CD4-positive, alpha-beta T cell treated with Interleukin-4 for 4 hours (primary cell): Measurements from ENCODE around the gene ZNF438.
"Not testable (repeated sequence)": the region's sequence is repeated elsewhere in the genome, so short reads cannot be mapped to it uniquely, and the experiment has no call there.

Experiments
- DNase-seq: peaks from one replicate; pipeline ENCODE4 v3.0.0-alpha.2; 2020

ZNF438 gene

DNA sequence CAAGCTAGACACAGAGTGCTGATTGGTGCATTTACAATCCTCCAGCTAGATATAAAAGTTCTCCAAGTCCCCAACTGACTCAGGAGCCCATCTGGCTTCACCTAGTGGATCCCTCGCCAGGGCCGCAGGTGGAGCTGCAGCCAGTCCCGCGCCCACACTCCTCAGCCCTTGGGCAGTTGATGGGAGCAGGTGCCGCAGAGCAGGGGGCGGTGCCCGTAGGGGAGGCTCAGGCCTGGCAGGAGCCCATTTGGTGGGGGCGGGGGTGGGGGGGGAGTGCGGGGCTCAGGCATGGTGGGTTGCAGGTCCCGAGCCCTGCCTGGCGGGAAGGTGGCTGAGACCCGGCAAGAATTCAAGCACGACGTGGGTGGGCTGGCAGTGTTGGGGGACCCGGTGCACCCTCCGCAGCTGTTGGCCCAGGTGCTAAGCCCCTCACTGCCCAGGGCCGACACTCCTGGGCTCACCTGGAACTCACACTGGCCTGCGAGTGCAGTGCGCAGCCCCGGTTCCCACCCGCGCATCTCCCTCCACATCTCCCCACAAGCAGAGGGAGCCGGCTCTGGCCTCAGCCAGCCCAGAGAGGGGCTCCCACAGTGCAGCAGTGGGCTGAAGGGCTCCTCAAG is 101.7 kb downstream of the ZNF438 start:
- no peak for DNase-seq

DNA sequence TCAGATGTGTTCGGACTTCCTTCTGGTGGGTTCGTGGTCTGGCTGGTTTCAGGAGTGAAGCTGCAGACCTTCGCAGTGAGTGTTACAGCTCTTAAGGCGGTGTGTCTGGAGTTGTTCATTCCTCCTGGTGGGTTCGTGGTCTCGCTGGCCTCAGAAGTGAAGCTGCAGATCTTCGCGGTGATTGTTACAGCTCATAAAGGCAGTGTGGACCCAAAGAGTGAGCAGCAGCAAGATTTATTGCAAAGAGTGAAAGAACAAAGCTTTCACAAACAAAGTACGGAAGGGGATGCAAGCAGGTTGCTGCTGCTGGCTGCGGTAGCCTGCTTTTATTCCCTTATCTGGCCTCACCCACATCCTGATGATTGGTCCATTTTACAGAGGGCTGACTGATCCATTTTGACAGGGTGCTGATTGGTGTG is 102.3 kb downstream of the ZNF438 start:
- DNase-seq, result not testable (repeated sequence)

DNA sequence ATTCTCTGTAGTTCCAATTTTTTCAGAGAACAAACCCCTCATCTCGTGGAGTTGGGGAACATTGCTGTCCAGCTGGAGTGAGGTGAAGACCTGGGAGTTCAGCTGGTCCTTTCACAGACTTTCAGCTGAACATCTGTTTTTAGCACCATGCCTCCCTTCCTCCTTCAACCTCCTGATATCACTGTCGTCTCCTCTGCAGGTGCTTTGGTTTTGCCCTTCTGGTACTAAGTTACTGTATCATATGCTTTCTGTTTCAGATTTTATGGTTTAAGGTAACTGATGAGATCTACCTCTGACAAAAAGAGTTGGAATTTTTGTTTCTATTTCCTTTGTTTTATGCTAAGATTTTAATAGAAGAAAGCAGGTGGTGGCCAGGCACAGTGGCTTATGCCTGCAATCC is 102.9 kb downstream of the ZNF438 start:
- no peak for DNase-seq

DNA sequence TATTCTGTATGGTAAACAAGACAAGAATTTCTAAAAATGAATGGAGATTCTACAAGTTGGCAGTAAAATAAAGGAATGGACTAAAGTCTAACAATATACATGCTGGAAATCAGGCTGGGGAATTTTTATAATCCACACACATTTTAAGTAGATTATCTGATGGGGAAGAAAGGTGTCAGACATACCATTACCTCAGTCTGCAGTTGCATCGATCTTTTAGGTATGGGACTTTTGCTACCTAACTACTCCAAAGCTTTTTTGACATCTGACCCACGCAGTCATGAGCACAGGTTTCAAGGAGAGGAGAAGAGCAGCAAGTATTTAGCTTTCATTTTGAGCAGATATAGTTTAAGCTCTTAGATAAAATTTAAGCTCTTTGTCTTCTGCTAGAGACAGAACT is 113.0 kb downstream of the ZNF438 start:
- DNase-seq, result no peak

DNA sequence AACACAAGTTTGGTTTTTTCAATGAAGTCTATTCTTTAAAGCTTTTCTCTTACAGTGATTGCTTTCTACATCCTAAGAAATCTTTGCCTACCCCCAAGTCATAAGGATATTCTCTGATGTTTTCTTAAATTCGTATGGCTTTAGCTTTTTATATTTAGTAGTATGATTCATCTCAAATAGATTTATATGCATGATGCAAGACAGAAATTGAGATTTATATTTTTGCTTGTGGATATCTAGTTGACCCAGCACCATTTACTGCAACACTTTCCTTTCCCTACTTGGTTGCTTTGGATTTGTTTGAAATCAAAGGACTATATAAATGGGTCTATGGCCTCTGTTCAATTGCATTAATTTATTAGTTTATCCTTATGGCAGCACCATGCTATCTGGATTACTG is 113.9 kb downstream of the ZNF438 start:
- DNase-seq, result no peak

DNA sequence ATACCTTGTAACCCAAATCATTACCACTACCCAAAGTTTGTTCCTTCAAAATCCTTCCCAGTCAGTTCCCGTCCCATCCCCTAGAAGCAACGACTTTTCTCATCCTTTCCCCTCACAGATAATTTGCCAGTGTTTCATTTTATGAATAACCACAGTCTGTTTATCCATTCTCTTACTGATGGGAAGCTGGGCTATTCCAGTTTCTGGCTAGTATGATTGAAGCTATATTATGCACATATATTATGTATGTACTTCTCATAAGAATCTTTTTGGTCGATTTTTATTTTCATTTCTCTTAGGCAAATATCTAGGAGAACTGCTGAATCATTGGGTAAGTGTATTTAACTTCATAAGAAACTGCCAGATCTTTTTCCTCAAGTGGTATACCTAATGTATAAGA is 114.6 kb downstream of the ZNF438 start:
- no peak for DNase-seq

DNA sequence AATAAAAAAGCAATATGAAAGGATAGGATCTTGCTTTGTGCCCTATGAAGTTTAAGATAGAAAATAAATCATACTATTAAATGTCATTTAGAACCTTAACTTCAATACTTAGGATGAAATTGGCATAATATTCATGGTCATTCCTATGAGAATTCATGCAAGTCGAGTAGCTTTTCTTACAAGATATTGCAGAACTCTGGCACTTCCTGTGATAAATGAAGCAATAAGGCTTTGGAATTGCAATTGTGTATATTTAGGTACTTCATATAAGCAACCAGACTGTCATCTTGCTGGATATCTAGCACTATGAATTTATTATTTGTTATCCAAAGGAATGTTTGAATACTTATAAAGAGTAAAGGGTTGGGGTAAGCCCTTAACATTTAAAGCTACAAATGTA is 116.5 kb downstream of the ZNF438 start:
- no peak for DNase-seq

DNA sequence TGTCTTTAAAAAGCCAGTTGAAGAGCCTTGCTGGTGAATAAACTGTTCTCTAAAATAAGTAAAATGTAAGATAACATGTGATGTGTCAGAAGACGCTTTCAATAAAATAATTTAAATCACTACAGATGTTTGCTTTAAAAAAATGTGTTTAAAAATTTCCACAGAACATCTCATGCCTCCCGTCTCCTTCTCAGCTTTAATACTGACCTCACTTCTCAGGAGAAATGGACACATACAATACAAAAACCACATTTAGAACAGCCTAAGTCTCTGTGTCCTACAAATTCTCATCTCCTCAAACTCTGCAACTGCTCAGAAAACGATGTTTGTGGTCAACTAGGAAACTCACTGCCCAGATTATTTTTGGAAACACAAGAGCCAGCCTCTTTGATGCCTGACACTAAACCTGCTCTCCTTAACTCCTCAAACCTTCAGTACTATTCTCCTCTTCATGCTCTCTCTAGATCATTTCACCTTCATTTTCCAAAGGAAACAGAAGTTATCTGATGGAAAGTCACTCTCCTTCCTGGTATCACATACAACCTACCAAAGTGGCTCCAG is 120.3 kb downstream of the ZNF438 start:
- no peak for DNase-seq

DNA sequence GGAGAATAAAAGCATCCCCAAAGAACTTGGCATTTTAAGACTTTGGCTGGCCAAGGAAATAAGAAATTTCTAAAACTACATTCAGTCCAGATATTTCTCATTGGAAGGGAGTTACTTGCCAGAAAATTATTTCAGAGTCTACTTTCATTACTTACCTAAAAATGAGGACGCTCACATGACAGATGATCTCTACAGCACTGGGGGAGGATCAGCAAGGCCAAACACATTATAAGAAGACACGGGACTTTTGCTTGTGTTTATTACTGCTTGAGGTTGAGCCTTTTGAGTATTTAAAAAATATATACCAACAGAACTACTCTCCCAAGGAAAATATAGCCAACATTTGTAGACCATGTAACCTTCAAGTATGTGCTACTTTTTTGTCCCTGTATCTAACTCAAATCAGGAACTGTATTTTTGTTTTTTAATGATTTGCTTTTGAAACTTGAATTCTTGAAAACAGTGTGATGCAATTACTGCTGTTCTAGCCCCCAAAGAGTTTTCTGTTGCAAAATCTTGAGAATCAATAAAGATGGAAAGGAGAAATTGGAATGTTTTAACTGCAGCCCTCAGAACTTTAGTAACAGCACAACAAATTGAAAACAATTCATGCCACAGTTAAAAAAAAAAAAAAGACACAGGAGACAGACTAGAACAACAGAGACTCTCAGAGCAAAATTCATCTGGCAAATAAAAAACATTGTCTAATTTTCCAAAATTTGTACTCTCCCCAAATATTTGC is 128.1 kb downstream of the ZNF438 start:
- DNase-seq, result no peak

DNA sequence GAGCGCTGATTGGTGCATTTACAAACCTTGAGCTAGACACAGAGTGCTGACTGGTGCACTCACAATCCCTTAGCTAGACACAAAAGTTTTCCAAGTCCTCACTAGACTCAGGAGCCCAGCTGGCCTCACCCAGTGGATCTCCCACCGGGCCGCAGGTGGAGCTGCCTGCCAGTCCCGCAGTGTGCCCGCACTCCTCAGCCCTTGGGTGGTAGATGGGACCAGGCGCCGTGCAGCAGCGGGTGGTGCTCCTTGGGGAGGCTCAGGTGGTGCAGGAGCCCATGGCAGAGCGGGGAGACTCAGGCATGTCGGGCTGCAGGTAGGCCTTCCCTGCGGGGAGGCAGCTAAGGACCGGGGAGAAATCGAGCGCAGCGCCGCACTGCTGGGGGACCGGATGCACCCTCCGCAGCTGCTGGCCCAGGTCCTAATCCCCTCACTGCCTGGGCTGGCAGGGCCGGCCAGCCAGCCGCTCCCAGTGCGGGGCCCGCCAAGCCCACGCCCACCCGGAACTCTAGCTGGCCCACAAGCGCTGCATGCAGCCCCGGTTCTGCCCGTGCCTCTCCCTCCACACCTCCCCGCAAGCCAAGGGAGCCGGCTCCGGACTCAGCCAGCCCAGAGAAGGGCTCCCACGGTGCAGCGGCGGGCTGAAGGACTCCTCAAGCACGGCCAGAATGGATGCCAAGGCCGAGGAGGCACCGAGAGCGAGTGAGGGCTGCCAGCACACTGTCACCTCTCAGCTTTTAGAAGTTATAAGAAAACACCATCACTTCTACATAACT is 128.9 kb downstream of the ZNF438 start:
- DNase-seq, result no peak

DNA sequence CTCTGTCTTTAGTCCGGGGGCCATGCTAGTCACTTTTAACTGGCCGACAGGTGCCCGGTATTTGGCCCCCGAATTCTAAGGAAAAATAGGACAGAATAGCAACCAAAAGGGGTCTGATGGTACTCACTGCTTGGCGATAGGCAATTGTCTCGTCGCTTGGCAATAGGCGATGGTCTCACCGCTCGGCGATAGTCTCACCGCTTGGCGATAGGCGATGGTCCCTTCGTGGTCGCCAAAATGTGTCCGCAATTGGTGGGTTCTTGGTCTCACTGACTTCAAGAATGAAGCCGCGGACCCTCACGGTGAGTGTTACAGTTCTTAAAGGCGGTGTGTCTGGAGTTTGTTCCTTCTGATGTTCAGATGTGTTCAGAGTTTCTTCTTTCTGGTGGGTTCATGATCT is 130.2 kb downstream of the ZNF438 start:
- DNase-seq, result not testable (repeated sequence)

DNA sequence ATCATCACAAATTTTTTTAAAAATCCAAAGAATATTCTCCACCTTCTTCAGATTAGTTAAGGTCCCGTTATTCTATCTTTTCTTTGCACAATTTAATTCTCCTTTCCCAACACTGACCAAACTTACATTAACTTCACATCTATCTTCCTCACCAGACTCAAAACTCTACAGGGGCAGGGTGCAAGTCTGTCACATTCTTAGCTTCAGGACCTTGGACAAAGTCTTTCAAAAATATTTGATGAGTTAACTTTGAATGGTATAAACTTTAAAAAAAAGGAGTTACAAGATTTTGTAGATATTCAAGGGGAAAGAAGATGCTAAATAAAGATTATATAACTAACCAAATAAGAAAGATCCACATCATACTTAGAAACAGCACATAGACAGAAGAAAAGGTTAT is 132.7 kb downstream of the ZNF438 start:
- DNase-seq, result no peak

DNA sequence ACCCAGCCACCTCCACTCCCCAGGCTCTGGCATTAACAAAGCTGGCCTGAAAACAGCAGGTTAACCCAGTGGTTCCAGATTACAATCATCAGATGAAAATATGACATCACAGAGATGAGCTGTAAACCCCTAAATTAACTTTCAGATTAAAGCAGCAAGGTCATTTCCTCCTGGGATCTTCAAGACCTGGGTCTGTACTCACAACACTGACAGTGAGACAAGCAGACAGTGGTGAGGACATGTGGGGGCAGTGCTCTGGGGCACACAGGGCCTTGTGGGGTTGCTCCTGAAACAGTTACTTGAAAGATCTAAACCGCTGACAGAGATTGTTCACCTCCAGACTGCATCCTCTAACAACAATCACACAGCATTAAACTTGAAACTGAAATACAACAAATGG is 134.1 kb downstream of the ZNF438 start:
- no peak for DNase-seq

DNA sequence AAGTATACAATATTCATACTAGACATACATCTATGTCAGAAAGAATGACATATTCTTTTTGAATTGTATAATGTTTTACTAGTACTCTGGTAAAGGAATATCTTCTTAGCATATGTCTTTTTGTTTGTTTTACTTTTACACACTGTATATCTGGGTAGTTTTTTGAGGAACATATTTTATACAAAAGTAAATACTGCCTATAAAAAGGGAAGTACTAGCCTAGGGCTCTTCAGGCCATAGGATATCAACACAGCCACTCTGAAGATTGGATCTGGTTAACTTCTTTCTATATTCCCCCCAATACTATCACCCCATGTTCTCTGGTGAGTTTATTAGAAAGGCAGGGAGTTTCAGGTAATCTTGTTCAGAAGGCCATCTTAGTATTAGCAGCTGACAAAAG is 134.6 kb downstream of the ZNF438 start:
- DNase-seq, result no peak

DNA sequence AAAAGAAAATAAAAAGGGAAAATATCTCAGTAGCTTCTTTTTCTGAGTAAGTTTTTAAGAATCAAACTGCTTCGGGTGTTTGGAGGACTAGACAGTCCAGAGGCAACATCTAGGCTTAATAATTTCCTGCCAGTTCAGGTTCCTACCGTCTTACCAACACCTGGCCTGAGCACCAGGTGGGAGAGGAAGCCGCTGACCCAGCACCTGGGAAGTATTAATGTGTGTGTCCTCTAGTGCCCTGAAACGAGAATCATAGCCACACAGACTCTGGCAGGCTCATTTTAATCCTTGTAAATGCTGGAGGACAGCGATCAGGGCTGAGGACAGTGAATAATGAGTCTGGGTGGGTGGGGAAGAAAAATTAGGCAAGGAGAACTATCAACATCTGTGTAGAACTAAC is 137.4 kb downstream of the ZNF438 start:
- no peak for DNase-seq

DNA sequence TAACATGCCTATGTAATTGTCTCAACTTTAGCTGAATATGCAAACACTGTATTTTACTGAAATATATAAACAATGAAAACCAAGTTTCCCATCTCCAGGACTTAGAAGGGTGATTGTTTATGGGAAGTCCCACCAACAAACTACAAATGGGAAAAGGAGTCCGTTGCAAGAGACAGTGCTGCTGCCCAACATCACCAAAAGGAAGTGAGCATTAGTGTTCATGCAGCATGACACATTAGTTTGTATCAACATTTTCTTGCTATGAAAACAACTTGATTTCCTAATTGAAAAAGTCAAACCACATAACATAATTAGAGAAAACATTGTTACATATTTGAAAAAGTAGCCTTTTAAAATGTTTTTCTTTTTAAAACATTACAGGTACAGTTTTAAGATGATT is 138.5 kb downstream of the ZNF438 start:
- no peak for DNase-seq

DNA sequence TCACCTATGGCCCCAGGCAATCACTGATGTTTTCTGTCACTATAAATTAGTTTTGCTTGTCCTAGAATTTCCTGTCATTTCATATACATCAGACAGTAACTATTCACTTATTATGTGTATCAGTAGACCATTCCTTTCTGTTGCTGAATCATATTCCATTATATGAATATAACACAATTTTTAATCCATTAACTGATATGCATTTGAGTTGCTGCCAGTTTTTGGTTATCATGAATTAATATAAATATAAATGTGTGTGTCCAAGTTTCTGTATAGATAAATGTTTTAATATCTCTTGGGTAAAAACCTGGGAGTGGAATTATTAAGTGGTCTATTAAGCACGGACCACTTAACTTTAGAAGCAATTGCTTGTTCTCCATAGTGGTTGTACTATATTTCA is 143.8 kb downstream of the ZNF438 start:
- DNase-seq, result no peak

DNA sequence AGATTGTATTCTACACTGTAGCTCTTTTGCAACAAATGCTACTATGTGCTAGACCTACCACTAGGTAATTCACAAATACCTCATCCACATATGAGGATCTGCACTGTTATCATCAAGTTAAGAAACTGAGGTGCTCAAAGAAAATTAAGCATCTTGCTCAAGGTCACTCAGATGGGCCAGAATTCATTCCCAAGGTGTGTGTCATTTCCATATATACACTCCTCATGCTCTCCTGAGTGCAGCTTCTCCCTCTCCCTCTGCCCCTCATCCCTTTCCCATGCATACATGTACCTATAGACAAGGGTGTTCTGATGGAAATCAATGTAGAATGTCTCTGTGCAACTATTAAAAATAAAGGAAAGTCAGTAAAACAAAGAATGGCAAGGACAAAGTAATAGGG is 146.2 kb downstream of the ZNF438 start:
- DNase-seq, result no peak

DNA sequence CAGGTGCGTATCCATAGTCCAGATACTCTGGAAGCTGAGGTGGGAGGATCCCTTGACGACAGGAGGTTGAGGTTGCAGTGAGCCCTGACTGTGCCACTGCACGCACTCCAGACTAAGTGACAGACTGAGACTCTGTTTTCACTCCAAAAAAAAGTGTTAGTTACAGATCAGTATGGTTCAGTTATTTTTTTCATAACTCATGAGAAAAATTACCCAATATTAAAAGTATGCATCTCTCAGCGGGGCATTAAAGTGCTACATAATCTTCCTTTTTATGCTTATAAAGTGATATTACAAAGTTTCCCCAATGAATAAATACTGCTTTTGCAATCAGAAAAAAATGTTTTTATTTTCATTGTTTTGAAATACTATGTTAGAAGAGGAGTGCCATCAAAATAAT is 147.9 kb downstream of the ZNF438 start:
- DNase-seq, result no peak

DNA sequence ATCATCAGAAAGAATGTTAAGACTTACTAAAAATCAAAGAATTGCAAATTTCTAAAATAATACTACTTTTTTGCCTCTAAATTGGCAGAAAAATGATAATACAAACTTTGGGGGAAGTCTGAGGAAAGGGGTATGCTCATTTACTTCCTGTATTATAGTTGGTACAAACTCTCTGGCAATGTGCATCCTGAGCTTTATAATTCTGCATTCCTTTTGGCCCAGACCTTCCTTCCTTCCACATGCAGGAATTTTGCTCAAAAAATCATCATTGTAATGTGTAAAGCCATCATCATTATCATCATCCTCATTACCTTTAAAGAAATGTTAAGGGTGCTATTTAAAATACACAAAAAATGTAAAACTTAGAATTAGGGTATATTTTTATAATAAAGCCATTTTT is 148.5 kb downstream of the ZNF438 start:
- no peak for DNase-seq

DNA sequence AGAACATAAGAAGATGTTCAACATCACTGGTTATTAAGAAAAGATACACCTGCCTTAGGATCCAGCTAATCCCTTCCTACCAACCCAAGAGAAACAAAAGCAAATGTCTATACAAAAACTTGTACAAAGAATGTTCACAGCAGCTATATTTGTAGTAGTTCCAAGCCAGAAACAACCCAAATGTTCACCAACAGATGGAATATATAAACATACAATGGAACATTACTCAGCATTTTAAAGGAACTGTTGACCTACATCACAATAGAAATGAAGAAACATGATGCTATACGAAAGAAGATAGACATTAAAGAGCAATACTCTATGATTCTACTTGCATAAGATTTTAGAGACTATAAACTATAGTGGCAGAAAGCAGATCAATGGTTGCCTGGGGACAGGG is 149.4 kb downstream of the ZNF438 start:
- no peak for DNase-seq

DNA sequence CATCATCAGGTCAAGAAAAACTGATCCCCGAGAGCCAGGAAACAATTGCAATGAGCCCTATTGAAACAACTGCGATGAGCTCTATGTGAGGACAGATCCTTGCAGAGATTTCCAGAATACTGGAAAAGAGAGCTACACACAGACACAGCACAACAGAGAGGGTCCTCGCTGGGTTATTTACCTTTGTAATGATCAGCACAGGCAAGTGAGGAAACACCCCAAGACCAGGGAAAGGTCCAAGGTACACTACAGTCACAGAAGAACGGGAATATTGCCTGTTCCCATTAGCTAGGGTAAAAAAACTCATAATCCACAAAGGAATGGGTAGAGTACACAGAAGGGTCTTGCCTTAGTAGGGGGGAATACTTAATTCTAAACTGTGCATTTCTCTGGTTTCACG is 152.7 kb downstream of the ZNF438 start:
- DNase-seq, result no peak

DNA sequence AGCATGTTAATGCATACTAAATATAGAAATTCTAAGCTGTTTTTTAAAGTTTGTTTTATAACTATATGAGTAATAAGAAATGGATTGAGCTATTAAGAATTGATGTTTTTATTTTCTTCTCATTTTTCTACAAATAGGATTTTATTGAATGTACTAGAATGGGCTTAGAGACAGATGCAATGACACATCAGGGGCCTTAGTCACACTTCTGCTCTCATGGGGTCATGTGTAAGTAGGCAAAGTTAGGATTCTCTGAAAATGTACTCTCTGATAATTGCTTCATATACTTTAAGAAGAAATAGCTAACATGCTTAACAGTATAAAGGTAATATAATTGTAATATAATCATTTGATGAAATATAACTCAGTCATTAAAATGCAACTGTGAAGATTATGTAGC is 154.6 kb downstream of the ZNF438 start:
- DNase-seq, result no peak

DNA sequence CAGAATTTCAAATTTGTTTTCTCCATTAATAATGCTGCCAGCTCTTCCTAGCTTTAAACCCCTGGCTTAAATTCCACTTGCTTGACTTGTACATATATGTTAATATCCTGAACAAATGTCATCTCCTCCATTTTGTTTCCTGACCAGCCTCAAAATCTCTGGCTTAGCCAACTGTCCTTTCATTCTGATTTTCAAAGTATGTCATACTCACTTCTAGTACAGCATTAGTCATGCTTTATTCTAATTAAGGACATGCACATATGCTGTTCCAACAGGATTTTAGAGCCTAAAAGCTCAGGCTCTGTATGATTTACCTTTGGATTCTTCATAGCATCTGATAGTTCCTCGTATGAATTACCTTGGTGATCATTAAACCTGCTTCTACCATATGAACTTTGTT is 158.3 kb downstream of the ZNF438 start:
- DNase-seq, result no peak
